Measurements from ENCODE around the gene CHAD. TPM values are rescaled to one million over a fixed set of nuclear protein-coding genes. Genes with fewer than 3 reads are reported as not detected.

CHAD gene
- total RNA-seq, 1 experiment from 2014 or later: 0.57 TPM

DNA sequence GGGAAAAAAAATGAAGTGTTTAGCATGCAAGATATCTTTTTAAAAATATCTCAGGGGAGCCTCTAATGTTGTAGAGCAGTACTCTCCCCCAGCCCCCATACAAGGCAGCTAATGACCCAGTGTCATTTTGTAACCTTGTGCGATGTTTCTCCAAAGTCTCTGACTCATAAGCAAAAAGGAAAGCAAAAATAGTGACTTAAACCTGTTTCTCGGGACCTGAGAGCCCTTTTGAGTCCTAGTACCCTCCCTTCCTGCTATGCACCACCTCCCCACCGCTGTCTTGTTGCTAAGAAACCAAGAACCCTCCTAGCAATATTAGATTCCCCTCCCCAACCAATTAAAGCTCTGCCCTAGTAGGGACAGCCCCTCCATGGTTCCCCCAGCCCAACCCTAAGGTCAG lies 42.4 kb upstream of the CHAD start:
- Histone ChIP-seq H2BK15ac (ENCODE audit: low read depth, low read length) (no peak overlapping the region), H3K4ac (ENCODE audit: low read depth, low read length) (no peak overlapping the region), H3K27me3 (ENCODE audit: insufficient read depth, low read length) (no peaks in the 10 kb centered on the region; the same call in 1 of the 2 replicates), H2BK12ac (ENCODE audit: insufficient read length, low read depth, low read length) (no peak overlapping the region), H2BK20ac (ENCODE audit: low read depth, low read length, poor library complexity, severe bottlenecking) (no peak overlapping the region), H3K18ac (ENCODE audit: insufficient read length, low read depth, low read length) (no peak overlapping the region), H4K8ac (replicated peaks; ENCODE audit: insufficient read length, low read depth, low read length) (no peak overlapping the region), H3T11ph (ENCODE audit: low read length) (no peak overlapping the region), H3K79me2 (ENCODE audit: insufficient read depth, low read length) (no peaks in the 10 kb centered on the region), H2BK5ac (ENCODE audit: insufficient read length, low read length) (no peak overlapping the region), H2AK5ac (ENCODE audit: insufficient read length, low read length) (no peak overlapping the region), H3K9ac (ENCODE audit: extremely low read depth, insufficient read length, low read length) (no peak overlapping the region), H3K27ac (ENCODE audit: insufficient read length, low read depth, low read length) (no peak overlapping the region), H4K91ac (ENCODE audit: insufficient read length, low read depth, low read length) (no peak overlapping the region), H2AFZ (ENCODE audit: low read length) (no peak overlapping the region), H3K4me2 (ENCODE audit: insufficient read depth, insufficient read length, low read length) (no peak overlapping the region), H3K79me1 (ENCODE audit: insufficient read depth, low read depth, low read length, poor library complexity, severe bottlenecking) (no peaks in the 10 kb centered on the region), H3K4me1 (ENCODE audit: insufficient read depth, low read length) (no peaks in the 10 kb centered on the region; the same call in 1 of the 2 replicates), H3K23ac (ENCODE audit: insufficient read length, low read depth, low read length) (no peak overlapping the region), H3K9me3 (ENCODE audit: control insufficient read depth, low read depth, low read length) (no peaks in the 10 kb centered on the region), H3K14ac (ENCODE audit: insufficient read depth, low read length) (no peak overlapping the region), H2BK120ac (ENCODE audit: low read depth, low read length, poor library complexity, severe bottlenecking) (no peak overlapping the region), H3K56ac (ENCODE audit: insufficient read length, low read depth, low read length) (no peak overlapping the region), H4K5ac (ENCODE audit: insufficient read length, low read depth, low read length) (no peak overlapping the region), H3K23me2 (ENCODE audit: insufficient read length, low read depth, low read length, poor library complexity, severe bottlenecking) (peaks cover 5% of the 10 kb centered on the region), H4K20me1 (ENCODE audit: control insufficient read depth, insufficient read depth, insufficient read length) (no peaks in the 10 kb centered on the region)
- Mint-ChIP-seq H3K4me1 (peaks cover 27 to 40% of the 10 kb centered on the region in 2 experiments), H3K9me3 (no peaks in the 10 kb centered on the region; a peak in 2 of 5 replicates), H3K27me3 (ENCODE audit: low read depth) (peaks cover 10% of the 10 kb centered on the region), H3K27ac (no peak overlapping the region), H3K36me3 (ENCODE audit: insufficient read depth in 1 of 3, low read depth in 3 of 3) (no peaks in the 10 kb centered on the region), H3K4me3 (no peak overlapping the region)
- TF ChIP-seq, protein P1, sequence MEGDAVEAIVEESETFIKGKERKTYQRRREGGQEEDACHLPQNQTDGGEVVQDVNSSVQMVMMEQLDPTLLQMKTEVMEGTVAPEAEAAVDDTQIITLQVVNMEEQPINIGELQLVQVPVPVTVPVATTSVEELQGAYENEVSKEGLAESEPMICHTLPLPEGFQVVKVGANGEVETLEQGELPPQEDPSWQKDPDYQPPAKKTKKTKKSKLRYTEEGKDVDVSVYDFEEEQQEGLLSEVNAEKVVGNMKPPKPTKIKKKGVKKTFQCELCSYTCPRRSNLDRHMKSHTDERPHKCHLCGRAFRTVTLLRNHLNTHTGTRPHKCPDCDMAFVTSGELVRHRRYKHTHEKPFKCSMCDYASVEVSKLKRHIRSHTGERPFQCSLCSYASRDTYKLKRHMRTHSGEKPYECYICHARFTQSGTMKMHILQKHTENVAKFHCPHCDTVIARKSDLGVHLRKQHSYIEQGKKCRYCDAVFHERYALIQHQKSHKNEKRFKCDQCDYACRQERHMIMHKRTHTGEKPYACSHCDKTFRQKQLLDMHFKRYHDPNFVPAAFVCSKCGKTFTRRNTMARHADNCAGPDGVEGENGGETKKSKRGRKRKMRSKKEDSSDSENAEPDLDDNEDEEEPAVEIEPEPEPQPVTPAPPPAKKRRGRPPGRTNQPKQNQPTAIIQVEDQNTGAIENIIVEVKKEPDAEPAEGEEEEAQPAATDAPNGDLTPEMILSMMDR (conservative IDR thresholded peaks at IDR 0.05): no peak
- WGBS (ENCODE audit: extremely low coverage, insufficient read length, low lambda C conversion rate): no CpG with 5 or more reads among the region's 3 CpGs
- no peak for DNase-seq

All from H9 (cell line).